GM23338 (cell line): ENCODE data around the gene CACNG8. TPM values are rescaled to one million over a fixed set of nuclear protein-coding genes. Genes with fewer than 3 reads are reported as not detected.

Experiments
- ATAC-seq: fragments of 200-7000 bp; cut with Tn5 transposase; 3 replicates; pipeline ENCODE4 v1.9.1; 2020
- DNase-seq: peaks from one replicate; pipeline ENCODE4 v3.0.0-alpha.2; 2015; ENCODE audit warnings: low spot score
- H2AFZ ChIP-seq: fragments of 200-600 bp; sonication (generic); 2 replicates; pipeline ENCODE4 v1.8.0; 2016; ENCODE audit warnings: antibody characterized with exemption, mild to moderate bottlenecking, moderate library complexity
- H3F3A ChIP-seq: fragments of 200-600 bp; sonication (generic); replicated peaks from 2 replicates; pipeline ENCODE4 v1.8.0; 2017; ENCODE audit warnings: antibody characterized with exemption, mixed run types, low read depth
- H3K27ac ChIP-seq: fragments of 200-600 bp; sonication (generic); 2 replicates; pipeline ENCODE4 v1.6.1; 2016; ENCODE audit warnings: low read depth
- H3K27me3 ChIP-seq: fragments of 200-600 bp; sonication (generic); 2 replicates; pipeline ENCODE4 v1.8.0; 2016; ENCODE audit warnings: mild to moderate bottlenecking, mixed run types, moderate library complexity; ENCODE audit not compliant: insufficient read depth
- H3K36me3 ChIP-seq: fragments of 200-600 bp; sonication (generic); 2 replicates; pipeline ENCODE4 v1.8.0; 2016; ENCODE audit warnings: mild to moderate bottlenecking; ENCODE audit not compliant: insufficient read depth
- H3K4me1 ChIP-seq: fragments of 200-600 bp; sonication (generic); 2 replicates; pipeline ENCODE4 v1.8.0; 2016; ENCODE audit warnings: mild to moderate bottlenecking, moderate library complexity; ENCODE audit not compliant: insufficient read depth
- H3K4me2 ChIP-seq: fragments of 200-600 bp; sonication (generic); 2 replicates; pipeline ENCODE4 v1.7.1; 2017; ENCODE audit warnings: mixed run types
- H3K4me3 ChIP-seq: fragments of 200-600 bp; sonication (generic); 2 replicates; pipeline ENCODE4 v1.6.1; 2016; ENCODE audit warnings: mixed run types
- H3K79me2 ChIP-seq: fragments of 200-600 bp; sonication (generic); replicated peaks from 2 replicates; pipeline ENCODE4 v1.8.0; 2017; ENCODE audit warnings: mild to moderate bottlenecking; ENCODE audit not compliant: insufficient read depth
- H3K9me2 ChIP-seq: fragments of 200-600 bp; sonication (generic); 2 replicates; pipeline ENCODE4 v1.8.0; 2017; ENCODE audit not compliant: insufficient read depth
- H4K20me1 ChIP-seq: fragments of 200-600 bp; sonication (generic); replicated peaks from 2 replicates; pipeline ENCODE4 v1.8.0; 2017; ENCODE audit warnings: mild to moderate bottlenecking; ENCODE audit not compliant: insufficient read depth
- H3K27ac Mint-ChIP-seq: 2 replicates; pipeline ENCODE4 v1.8.0; 2020; ENCODE audit warnings: inconsistent platforms, mild to moderate bottlenecking, moderate library complexity, mixed read lengths
- H3K27me3 Mint-ChIP-seq: 3 replicates; pipeline ENCODE4 v1.8.0; 2022; ENCODE audit warnings: low read depth, mild to moderate bottlenecking, moderate library complexity, mixed read lengths, inconsistent platforms; ENCODE audit not compliant: insufficient read depth, poor library complexity
- H3K36me3 Mint-ChIP-seq: 3 replicates; pipeline ENCODE4 v1.8.0; 2021; ENCODE audit warnings: low read depth, mild to moderate bottlenecking, inconsistent platforms, moderate library complexity, mixed read lengths
- H3K4me1 Mint-ChIP-seq: 3 replicates; pipeline ENCODE4 v1.8.0; 2020; ENCODE audit warnings: mild to moderate bottlenecking, inconsistent platforms, mixed read lengths
- H3K4me3 Mint-ChIP-seq: 3 replicates; pipeline ENCODE4 v1.8.0; 2021; ENCODE audit warnings: moderate library complexity, mild to moderate bottlenecking, inconsistent platforms, mixed read lengths
- H3K9me3 Mint-ChIP-seq: 3 replicates; pipeline ENCODE4 v1.8.0; 2020; ENCODE audit warnings: moderate library complexity, mild to moderate bottlenecking, inconsistent platforms, mixed read lengths
- CREB1 ChIP-seq: fragments of 250-450 bp; sonication (Bioruptor Pico); IDR thresholded peaks from 2 replicates; pipeline ENCODE4 v1.5.0; 2020; ENCODE audit warnings: low read depth, mild to moderate bottlenecking, moderate library complexity
- EZH2 ChIP-seq: fragments of 200-600 bp; sonication (generic); IDR thresholded peaks from one replicate; pipeline ENCODE4 v1.8.0; 2017; ENCODE audit warnings: antibody characterized with exemption, mild to moderate bottlenecking, low read depth; ENCODE audit not compliant: unreplicated experiment
- JUNB ChIP-seq: IDR thresholded peaks from one replicate; pipeline ENCODE4 v1.6.1; 2016; ENCODE audit warnings: antibody characterized with exemption; ENCODE audit not compliant: unreplicated experiment
- NANOG ChIP-seq: IDR thresholded peaks from 2 replicates; pipeline ENCODE4 v1.6.1; 2016; ENCODE audit warnings: antibody characterized with exemption, borderline replicate concordance
- ZNF114 ChIP-seq: fragments of 250-450 bp; sonication (Bioruptor Pico); IDR thresholded peaks from 2 replicates; pipeline ENCODE4 v1.5.0; 2020; ENCODE audit warnings: mild to moderate bottlenecking, moderate library complexity
- polyA plus RNA-seq: library from polyadenylated mRNA; unstranded; fragments of >200 nt; fragmentation: Nextera tagmentation; extraction: Ambion mirVana; gene quantifications from 2 replicates; pipeline ENCODE4 v1.2.1, GENCODE V29; 2016
- total RNA-seq: library from RNA; depleted of rRNA; stranded (reverse); fragments of >200 nt; shearing (Covaris generic); gene quantifications from 2 replicates; pipeline ENCODE4 v1.2.3, GENCODE V29; 2014
- TF ChIP-seq, protein P1 (sequence below), 2 experiments: fragments of 200-600 bp in 1 of 2; sonication (generic) in 1 of 2; conservative IDR thresholded peaks; 2 replicates each; pipeline versions ENCODE4 v1.5.1 to v1.6.1; 2016 to 2017; ENCODE audit warnings: antibody characterized with exemption in 2 of 2, low read depth in 2 of 2, mild to moderate bottlenecking in 2 of 2, moderate library complexity in 1 of 2
- TF ChIP-seq, protein P2 (sequence below): IDR thresholded peaks from 2 replicates; pipeline ENCODE4 v1.6.1; 2016; ENCODE audit warnings: antibody characterized with exemption
- TF ChIP-seq, protein P3 (sequence below): IDR thresholded peaks from one replicate; pipeline ENCODE4 v1.6.1; 2018; ENCODE audit warnings: antibody characterized with exemption; ENCODE audit not compliant: unreplicated experiment
- TF ChIP-seq, protein P4 (sequence below): fragments of 250-450 bp; sonication (Bioruptor Pico); IDR thresholded peaks from 2 replicates; pipeline ENCODE4 v1.5.0; 2020; ENCODE audit warnings: mild to moderate bottlenecking, moderate library complexity

Gene CACNG8
- total and polyA plus RNA-seq, 2 experiments from 2014 or later: 2.2 to 3.9 TPM

DNA sequence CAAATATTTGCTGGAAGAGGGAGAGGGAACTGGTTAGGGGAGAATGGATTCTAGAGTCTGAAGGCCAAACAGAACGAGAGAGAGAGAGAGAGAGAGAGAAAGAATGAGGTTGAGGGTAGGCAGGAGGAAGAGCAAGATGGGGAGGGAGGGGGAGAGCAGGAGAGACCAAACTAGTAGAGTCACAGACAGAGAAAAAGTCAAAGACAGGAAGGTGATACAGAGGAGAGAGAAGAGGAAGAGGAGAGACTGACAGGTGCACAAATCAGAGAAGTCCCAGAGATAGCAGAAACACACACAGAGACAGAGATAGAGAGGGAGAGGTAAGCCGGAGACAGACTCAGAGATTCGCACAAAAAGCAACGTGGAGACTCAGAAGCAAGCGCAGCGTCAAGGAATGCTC lies 23.1 kb downstream of the CACNG8 start (continued):
- TF ChIP-seq, protein P1, sequence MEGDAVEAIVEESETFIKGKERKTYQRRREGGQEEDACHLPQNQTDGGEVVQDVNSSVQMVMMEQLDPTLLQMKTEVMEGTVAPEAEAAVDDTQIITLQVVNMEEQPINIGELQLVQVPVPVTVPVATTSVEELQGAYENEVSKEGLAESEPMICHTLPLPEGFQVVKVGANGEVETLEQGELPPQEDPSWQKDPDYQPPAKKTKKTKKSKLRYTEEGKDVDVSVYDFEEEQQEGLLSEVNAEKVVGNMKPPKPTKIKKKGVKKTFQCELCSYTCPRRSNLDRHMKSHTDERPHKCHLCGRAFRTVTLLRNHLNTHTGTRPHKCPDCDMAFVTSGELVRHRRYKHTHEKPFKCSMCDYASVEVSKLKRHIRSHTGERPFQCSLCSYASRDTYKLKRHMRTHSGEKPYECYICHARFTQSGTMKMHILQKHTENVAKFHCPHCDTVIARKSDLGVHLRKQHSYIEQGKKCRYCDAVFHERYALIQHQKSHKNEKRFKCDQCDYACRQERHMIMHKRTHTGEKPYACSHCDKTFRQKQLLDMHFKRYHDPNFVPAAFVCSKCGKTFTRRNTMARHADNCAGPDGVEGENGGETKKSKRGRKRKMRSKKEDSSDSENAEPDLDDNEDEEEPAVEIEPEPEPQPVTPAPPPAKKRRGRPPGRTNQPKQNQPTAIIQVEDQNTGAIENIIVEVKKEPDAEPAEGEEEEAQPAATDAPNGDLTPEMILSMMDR (conservative IDR thresholded peaks at IDR 0.05; ENCODE audit: low read depth in 2 of 2): no peak
- TF ChIP-seq, protein P2, sequence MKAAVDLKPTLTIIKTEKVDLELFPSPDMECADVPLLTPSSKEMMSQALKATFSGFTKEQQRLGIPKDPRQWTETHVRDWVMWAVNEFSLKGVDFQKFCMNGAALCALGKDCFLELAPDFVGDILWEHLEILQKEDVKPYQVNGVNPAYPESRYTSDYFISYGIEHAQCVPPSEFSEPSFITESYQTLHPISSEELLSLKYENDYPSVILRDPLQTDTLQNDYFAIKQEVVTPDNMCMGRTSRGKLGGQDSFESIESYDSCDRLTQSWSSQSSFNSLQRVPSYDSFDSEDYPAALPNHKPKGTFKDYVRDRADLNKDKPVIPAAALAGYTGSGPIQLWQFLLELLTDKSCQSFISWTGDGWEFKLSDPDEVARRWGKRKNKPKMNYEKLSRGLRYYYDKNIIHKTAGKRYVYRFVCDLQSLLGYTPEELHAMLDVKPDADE: no peak
- TF ChIP-seq ZNF114 (CRISPR knock-in tag): no peak
- no peak for TF ChIP-seq CREB1 (CRISPR knock-in tag)
- TF ChIP-seq EZH2: no peak

DNA sequence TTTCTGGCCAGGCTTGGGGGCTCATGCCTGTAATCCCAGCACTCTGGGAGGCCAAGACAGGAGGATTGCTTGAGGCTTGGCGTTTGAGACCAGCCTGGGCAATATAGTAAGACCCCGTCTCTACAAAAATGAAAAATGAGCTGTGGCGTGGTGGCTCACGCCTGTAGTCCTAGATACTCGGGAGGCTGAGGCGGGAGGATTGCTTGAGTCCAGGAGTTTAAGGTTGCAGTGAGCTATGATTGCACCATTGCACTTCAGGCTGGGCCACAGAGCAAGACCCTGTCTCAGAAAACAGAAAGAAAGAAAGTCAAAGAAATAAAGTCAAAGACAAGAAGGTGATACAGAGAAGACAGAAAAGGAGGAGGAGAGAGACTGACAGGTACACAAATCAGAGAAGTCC lies 26.2 kb downstream of the CACNG8 start:
- Histone ChIP-seq H3K4me1 (peaks cover 13% of the 10 kb centered on the region), H3K79me2 (no peaks in the 10 kb centered on the region), H3K9me2 (no peaks in the 10 kb centered on the region), H3K27me3 (peaks cover 61% of the 10 kb centered on the region), H3K4me3 (no peak overlapping the region), H3K27ac (no peak overlapping the region), H2AFZ (no peak overlapping the region), H3K4me2 (no peak overlapping the region), H4K20me1 (no peaks in the 10 kb centered on the region), H3K36me3 (no peaks in the 10 kb centered on the region), H3F3A (peaks cover 6% of the 10 kb centered on the region; the same call in 1 of the 2 replicates)
- Mint-ChIP-seq H3K36me3 (no peaks in the 10 kb centered on the region; the same call in 2 of the 3 replicates), H3K4me1 (peaks cover 15% of the 10 kb centered on the region), H3K9me3 (no peaks in the 10 kb centered on the region), H3K27ac (no peak overlapping the region), H3K4me3 (peak overlapping the region; percentile 3; the same call in 1 of the 3 replicates), H3K27me3 (peaks cover 21% of the 10 kb centered on the region)
- DNase-seq (no peak), ATAC-seq (no peak)
- TF ChIP-seq CREB1 (CRISPR knock-in tag): no peak
- no peak for TF ChIP-seq EZH2
- TF ChIP-seq, protein P3, sequence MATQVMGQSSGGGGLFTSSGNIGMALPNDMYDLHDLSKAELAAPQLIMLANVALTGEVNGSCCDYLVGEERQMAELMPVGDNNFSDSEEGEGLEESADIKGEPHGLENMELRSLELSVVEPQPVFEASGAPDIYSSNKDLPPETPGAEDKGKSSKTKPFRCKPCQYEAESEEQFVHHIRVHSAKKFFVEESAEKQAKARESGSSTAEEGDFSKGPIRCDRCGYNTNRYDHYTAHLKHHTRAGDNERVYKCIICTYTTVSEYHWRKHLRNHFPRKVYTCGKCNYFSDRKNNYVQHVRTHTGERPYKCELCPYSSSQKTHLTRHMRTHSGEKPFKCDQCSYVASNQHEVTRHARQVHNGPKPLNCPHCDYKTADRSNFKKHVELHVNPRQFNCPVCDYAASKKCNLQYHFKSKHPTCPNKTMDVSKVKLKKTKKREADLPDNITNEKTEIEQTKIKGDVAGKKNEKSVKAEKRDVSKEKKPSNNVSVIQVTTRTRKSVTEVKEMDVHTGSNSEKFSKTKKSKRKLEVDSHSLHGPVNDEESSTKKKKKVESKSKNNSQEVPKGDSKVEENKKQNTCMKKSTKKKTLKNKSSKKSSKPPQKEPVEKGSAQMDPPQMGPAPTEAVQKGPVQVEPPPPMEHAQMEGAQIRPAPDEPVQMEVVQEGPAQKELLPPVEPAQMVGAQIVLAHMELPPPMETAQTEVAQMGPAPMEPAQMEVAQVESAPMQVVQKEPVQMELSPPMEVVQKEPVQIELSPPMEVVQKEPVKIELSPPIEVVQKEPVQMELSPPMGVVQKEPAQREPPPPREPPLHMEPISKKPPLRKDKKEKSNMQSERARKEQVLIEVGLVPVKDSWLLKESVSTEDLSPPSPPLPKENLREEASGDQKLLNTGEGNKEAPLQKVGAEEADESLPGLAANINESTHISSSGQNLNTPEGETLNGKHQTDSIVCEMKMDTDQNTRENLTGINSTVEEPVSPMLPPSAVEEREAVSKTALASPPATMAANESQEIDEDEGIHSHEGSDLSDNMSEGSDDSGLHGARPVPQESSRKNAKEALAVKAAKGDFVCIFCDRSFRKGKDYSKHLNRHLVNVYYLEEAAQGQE: no peak
- TF ChIP-seq, protein P1 (conservative IDR thresholded peaks at IDR 0.05; ENCODE audit: low read depth in 2 of 2): no peak
- no peak for TF ChIP-seq NANOG
- no peak for TF ChIP-seq ZNF114 (CRISPR knock-in tag)
- TF ChIP-seq JUNB: no peak
- TF ChIP-seq, protein P4, sequence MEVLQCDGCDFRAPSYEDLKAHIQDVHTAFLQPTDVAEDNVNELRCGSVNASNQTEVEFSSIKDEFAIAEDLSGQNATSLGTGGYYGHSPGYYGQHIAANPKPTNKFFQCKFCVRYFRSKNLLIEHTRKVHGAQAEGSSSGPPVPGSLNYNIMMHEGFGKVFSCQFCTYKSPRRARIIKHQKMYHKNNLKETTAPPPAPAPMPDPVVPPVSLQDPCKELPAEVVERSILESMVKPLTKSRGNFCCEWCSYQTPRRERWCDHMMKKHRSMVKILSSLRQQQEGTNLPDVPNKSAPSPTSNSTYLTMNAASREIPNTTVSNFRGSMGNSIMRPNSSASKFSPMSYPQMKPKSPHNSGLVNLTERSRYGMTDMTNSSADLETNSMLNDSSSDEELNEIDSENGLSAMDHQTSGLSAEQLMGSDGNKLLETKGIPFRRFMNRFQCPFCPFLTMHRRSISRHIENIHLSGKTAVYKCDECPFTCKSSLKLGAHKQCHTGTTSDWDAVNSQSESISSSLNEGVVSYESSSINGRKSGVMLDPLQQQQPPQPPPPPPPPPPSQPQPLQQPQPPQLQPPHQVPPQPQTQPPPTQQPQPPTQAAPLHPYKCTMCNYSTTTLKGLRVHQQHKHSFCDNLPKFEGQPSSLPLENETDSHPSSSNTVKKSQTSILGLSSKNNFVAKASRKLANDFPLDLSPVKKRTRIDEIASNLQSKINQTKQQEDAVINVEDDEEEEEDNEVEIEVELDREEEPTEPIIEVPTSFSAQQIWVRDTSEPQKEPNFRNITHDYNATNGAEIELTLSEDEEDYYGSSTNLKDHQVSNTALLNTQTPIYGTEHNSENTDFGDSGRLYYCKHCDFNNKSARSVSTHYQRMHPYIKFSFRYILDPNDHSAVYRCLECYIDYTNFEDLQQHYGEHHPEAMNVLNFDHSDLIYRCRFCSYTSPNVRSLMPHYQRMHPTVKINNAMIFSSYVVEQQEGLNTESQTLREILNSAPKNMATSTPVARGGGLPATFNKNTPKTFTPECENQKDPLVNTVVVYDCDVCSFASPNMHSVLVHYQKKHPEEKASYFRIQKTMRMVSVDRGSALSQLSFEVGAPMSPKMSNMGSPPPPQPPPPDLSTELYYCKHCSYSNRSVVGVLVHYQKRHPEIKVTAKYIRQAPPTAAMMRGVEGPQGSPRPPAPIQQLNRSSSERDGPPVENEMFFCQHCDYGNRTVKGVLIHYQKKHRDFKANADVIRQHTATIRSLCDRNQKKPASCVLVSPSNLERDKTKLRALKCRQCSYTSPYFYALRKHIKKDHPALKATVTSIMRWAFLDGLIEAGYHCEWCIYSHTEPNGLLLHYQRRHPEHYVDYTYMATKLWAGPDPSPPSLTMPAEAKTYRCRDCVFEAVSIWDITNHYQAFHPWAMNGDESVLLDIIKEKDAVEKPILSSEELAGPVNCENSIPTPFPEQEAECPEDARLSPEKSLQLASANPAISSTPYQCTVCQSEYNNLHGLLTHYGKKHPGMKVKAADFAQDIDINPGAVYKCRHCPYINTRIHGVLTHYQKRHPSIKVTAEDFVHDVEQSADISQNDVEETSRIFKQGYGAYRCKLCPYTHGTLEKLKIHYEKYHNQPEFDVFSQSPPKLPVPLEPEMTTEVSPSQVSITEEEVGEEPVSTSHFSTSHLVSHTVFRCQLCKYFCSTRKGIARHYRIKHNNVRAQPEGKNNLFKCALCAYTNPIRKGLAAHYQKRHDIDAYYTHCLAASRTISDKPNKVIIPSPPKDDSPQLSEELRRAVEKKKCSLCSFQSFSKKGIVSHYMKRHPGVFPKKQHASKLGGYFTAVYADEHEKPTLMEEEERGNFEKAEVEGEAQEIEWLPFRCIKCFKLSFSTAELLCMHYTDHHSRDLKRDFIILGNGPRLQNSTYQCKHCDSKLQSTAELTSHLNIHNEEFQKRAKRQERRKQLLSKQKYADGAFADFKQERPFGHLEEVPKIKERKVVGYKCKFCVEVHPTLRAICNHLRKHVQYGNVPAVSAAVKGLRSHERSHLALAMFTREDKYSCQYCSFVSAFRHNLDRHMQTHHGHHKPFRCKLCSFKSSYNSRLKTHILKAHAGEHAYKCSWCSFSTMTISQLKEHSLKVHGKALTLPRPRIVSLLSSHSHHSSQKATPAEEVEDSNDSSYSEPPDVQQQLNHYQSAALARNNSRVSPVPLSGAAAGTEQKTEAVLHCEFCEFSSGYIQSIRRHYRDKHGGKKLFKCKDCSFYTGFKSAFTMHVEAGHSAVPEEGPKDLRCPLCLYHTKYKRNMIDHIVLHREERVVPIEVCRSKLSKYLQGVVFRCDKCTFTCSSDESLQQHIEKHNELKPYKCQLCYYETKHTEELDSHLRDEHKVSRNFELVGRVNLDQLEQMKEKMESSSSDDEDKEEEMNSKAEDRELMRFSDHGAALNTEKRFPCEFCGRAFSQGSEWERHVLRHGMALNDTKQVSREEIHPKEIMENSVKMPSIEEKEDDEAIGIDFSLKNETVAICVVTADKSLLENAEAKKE: no peak
